GM23338 (cell line): ENCODE data around the gene OTUD3. TPM values are rescaled to one million over a fixed set of nuclear protein-coding genes. Genes with fewer than 3 reads are reported as not detected.

Experiments used
- ATAC-seq: fragments of 200-7000 bp; cut with Tn5 transposase; 3 replicates; pipeline ENCODE4 v1.9.1; 2020
- DNase-seq: peaks from one replicate; pipeline ENCODE4 v3.0.0-alpha.2; 2015; ENCODE audit warnings: low spot score
- H2AFZ ChIP-seq: fragments of 200-600 bp; sonication (generic); 2 replicates; pipeline ENCODE4 v1.8.0; 2016; ENCODE audit warnings: antibody characterized with exemption, mild to moderate bottlenecking, moderate library complexity
- H3F3A ChIP-seq: fragments of 200-600 bp; sonication (generic); replicated peaks from 2 replicates; pipeline ENCODE4 v1.8.0; 2017; ENCODE audit warnings: antibody characterized with exemption, mixed run types, low read depth
- H3K27ac ChIP-seq: fragments of 200-600 bp; sonication (generic); 2 replicates; pipeline ENCODE4 v1.6.1; 2016; ENCODE audit warnings: low read depth
- H3K27me3 ChIP-seq: fragments of 200-600 bp; sonication (generic); 2 replicates; pipeline ENCODE4 v1.8.0; 2016; ENCODE audit warnings: mild to moderate bottlenecking, mixed run types, moderate library complexity; ENCODE audit not compliant: insufficient read depth
- H3K36me3 ChIP-seq: fragments of 200-600 bp; sonication (generic); 2 replicates; pipeline ENCODE4 v1.8.0; 2016; ENCODE audit warnings: mild to moderate bottlenecking; ENCODE audit not compliant: insufficient read depth
- H3K4me1 ChIP-seq: fragments of 200-600 bp; sonication (generic); 2 replicates; pipeline ENCODE4 v1.8.0; 2016; ENCODE audit warnings: mild to moderate bottlenecking, moderate library complexity; ENCODE audit not compliant: insufficient read depth
- H3K4me2 ChIP-seq: fragments of 200-600 bp; sonication (generic); 2 replicates; pipeline ENCODE4 v1.7.1; 2017; ENCODE audit warnings: mixed run types
- H3K4me3 ChIP-seq: fragments of 200-600 bp; sonication (generic); 2 replicates; pipeline ENCODE4 v1.6.1; 2016; ENCODE audit warnings: mixed run types
- H3K79me2 ChIP-seq: fragments of 200-600 bp; sonication (generic); replicated peaks from 2 replicates; pipeline ENCODE4 v1.8.0; 2017; ENCODE audit warnings: mild to moderate bottlenecking; ENCODE audit not compliant: insufficient read depth
- H3K9me2 ChIP-seq: fragments of 200-600 bp; sonication (generic); 2 replicates; pipeline ENCODE4 v1.8.0; 2017; ENCODE audit not compliant: insufficient read depth
- H4K20me1 ChIP-seq: fragments of 200-600 bp; sonication (generic); replicated peaks from 2 replicates; pipeline ENCODE4 v1.8.0; 2017; ENCODE audit warnings: mild to moderate bottlenecking; ENCODE audit not compliant: insufficient read depth
- H3K27ac Mint-ChIP-seq: 2 replicates; pipeline ENCODE4 v1.8.0; 2020; ENCODE audit warnings: inconsistent platforms, mild to moderate bottlenecking, moderate library complexity, mixed read lengths
- H3K27me3 Mint-ChIP-seq: 3 replicates; pipeline ENCODE4 v1.8.0; 2022; ENCODE audit warnings: low read depth, mild to moderate bottlenecking, moderate library complexity, mixed read lengths, inconsistent platforms; ENCODE audit not compliant: insufficient read depth, poor library complexity
- H3K36me3 Mint-ChIP-seq: 3 replicates; pipeline ENCODE4 v1.8.0; 2021; ENCODE audit warnings: low read depth, mild to moderate bottlenecking, inconsistent platforms, moderate library complexity, mixed read lengths
- H3K4me1 Mint-ChIP-seq: 3 replicates; pipeline ENCODE4 v1.8.0; 2020; ENCODE audit warnings: mild to moderate bottlenecking, inconsistent platforms, mixed read lengths
- H3K4me3 Mint-ChIP-seq: 3 replicates; pipeline ENCODE4 v1.8.0; 2021; ENCODE audit warnings: moderate library complexity, mild to moderate bottlenecking, inconsistent platforms, mixed read lengths
- H3K9me3 Mint-ChIP-seq: 3 replicates; pipeline ENCODE4 v1.8.0; 2020; ENCODE audit warnings: moderate library complexity, mild to moderate bottlenecking, inconsistent platforms, mixed read lengths
- CREB1 ChIP-seq: fragments of 250-450 bp; sonication (Bioruptor Pico); IDR thresholded peaks from 2 replicates; pipeline ENCODE4 v1.5.0; 2020; ENCODE audit warnings: low read depth, mild to moderate bottlenecking, moderate library complexity
- CTCF ChIP-seq, 2 experiments: fragments of 200-600 bp in 1 of 2; sonication (generic) in 1 of 2; conservative IDR thresholded peaks; 2 replicates each; pipeline versions ENCODE4 v1.5.1 to v1.6.1; 2016 to 2017; ENCODE audit warnings: antibody characterized with exemption in 2 of 2, low read depth in 2 of 2, mild to moderate bottlenecking in 2 of 2, moderate library complexity in 1 of 2
- ETS1 ChIP-seq: IDR thresholded peaks from 2 replicates; pipeline ENCODE4 v1.6.1; 2016; ENCODE audit warnings: antibody characterized with exemption
- EZH2 ChIP-seq: fragments of 200-600 bp; sonication (generic); IDR thresholded peaks from one replicate; pipeline ENCODE4 v1.8.0; 2017; ENCODE audit warnings: antibody characterized with exemption, mild to moderate bottlenecking, low read depth; ENCODE audit not compliant: unreplicated experiment
- EZH2phosphoT487 ChIP-seq: fragments of 200-600 bp; sonication (generic); IDR thresholded peaks from one replicate; pipeline ENCODE4 v1.8.1; 2018; ENCODE audit warnings: antibody characterized with exemption; ENCODE audit not compliant: unreplicated experiment
- NANOG ChIP-seq: IDR thresholded peaks from 2 replicates; pipeline ENCODE4 v1.6.1; 2016; ENCODE audit warnings: antibody characterized with exemption, borderline replicate concordance
- POLR2AphosphoS5 ChIP-seq: IDR thresholded peaks from 2 replicates; pipeline ENCODE4 v1.6.1; 2016; ENCODE audit warnings: antibody characterized with exemption, low read depth
- REST ChIP-seq: IDR thresholded peaks from one replicate; pipeline ENCODE4 v1.6.1; 2018; ENCODE audit warnings: antibody characterized with exemption; ENCODE audit not compliant: unreplicated experiment
- STAT1 ChIP-seq: IDR thresholded peaks from one replicate; pipeline ENCODE4 v1.6.1; 2016; ENCODE audit warnings: antibody characterized with exemption; ENCODE audit not compliant: unreplicated experiment
- ZNF331 ChIP-seq: fragments of 250-450 bp; sonication (Bioruptor Pico); IDR thresholded peaks from 2 replicates; pipeline ENCODE4 v1.5.0; 2020; ENCODE audit warnings: low read depth, mild to moderate bottlenecking, moderate library complexity
- ZNF462 ChIP-seq: fragments of 250-450 bp; sonication (Bioruptor Pico); IDR thresholded peaks from 2 replicates; pipeline ENCODE4 v1.5.0; 2020; ENCODE audit warnings: mild to moderate bottlenecking, moderate library complexity
- polyA plus RNA-seq: library from polyadenylated mRNA; unstranded; fragments of >200 nt; fragmentation: Nextera tagmentation; extraction: Ambion mirVana; gene quantifications from 2 replicates; pipeline ENCODE4 v1.2.1, GENCODE V29; 2016
- total RNA-seq: library from RNA; depleted of rRNA; stranded (reverse); fragments of >200 nt; shearing (Covaris generic); gene quantifications from 2 replicates; pipeline ENCODE4 v1.2.3, GENCODE V29; 2014

Gene OTUD3
- total and polyA plus RNA-seq, 2 experiments from 2014 or later: 3.0 to 12.9 TPM

- TF ChIP-seq ZNF462 (CRISPR knock-in tag) (no peak), ZNF331 (CRISPR knock-in tag) (no peak), STAT1 (no peak), EZH2phosphoT487 (no peak), EZH2 (no peak), CREB1 (no peak)
Observed at GRCh38 chr1:19920132-19920710, 38.0 kb downstream of the OTUD3 start (continued).

GRCh38 chr1:19921310-19921709 lies 39.1 kb downstream of the OTUD3 start:
- H3K4me3 Mint-ChIP-seq: no peak overlapping the region
- DNase-seq: no peak
- H3K27me3 Mint-ChIP-seq: peaks cover 6% of the 10 kb centered on the region
- no peak for TF ChIP-seq CREB1
- TF ChIP-seq EZH2phosphoT487: no peak
- TF ChIP-seq NANOG: no peak
- no peak for TF ChIP-seq STAT1
- no peak for TF ChIP-seq POLR2AphosphoS5
- TF ChIP-seq REST: no peak
- TF ChIP-seq CTCF (conservative IDR thresholded peaks at IDR 0.05; ENCODE audit: low read depth in 2 of 2): no peak
- no peak for TF ChIP-seq ETS1
- TF ChIP-seq EZH2: no peak

More at GRCh38 chr1:19921310-19921709, 39.1 kb downstream of the OTUD3 start:
- Histone ChIP-seq H3K27me3 (no peaks in the 10 kb centered on the region), H3K27ac (no peak overlapping the region), H2AFZ (no peak overlapping the region), H3K36me3 (no peaks in the 10 kb centered on the region), H3F3A (no peaks in the 10 kb centered on the region), H3K9me2 (0 out of 2 replicates have a peak, but pooled peaks cover 4% of the 10 kb centered on the region), H3K4me2 (no peak overlapping the region), H3K4me1 (no peaks in the 10 kb centered on the region), H3K4me3 (no peak overlapping the region), H4K20me1 (no peaks in the 10 kb centered on the region), H3K79me2 (no peaks in the 10 kb centered on the region)
- Mint-ChIP-seq H3K4me1 (peaks cover 5% of the 10 kb centered on the region; the same call in 1 of the 3 replicates), H3K36me3 (no peaks in the 10 kb centered on the region), H3K9me3 (no peaks in the 10 kb centered on the region; the same call in 2 of the 3 replicates), H3K27ac (no peak overlapping the region)
- ATAC-seq: no peak; the same call in 2 of the 3 replicates
